GM23248 (cell line): ENCODE results near the gene ZDHHC1. TPM values are rescaled to one million over a fixed set of nuclear protein-coding genes. Genes with fewer than 3 reads are reported as not detected.

ENCODE experiments used
- DNase-seq: peaks from one replicate; pipeline ENCODE4 v3.0.0-alpha.2; 2015
- H2AFZ ChIP-seq: fragments of 200-600 bp; sonication (generic); 2 replicates; pipeline ENCODE4 v1.6.1; 2016; ENCODE audit warnings: antibody characterized with exemption
- H3F3A ChIP-seq: fragments of 200-600 bp; sonication (generic); 2 replicates; pipeline ENCODE4 v1.6.1; 2016; ENCODE audit warnings: mild to moderate bottlenecking, antibody characterized with exemption, mixed run types; ENCODE audit not compliant: insufficient read depth
- H3K27ac ChIP-seq: fragments of 200-600 bp; sonication (generic); 2 replicates; pipeline ENCODE4 v1.5.1; 2016; ENCODE audit warnings: mild to moderate bottlenecking
- H3K27me3 ChIP-seq: fragments of 200-600 bp; sonication (generic); replicated peaks from 2 replicates; pipeline ENCODE4 v1.6.1; 2016; ENCODE audit warnings: mild to moderate bottlenecking; ENCODE audit not compliant: insufficient read depth
- H3K36me3 ChIP-seq: fragments of 200-600 bp; sonication (generic); 2 replicates; pipeline ENCODE4 v1.6.1; 2016; ENCODE audit warnings: low read depth, mild to moderate bottlenecking
- H3K4me1 ChIP-seq: fragments of 200-600 bp; sonication (generic); 2 replicates; pipeline ENCODE4 v1.6.1; 2016; ENCODE audit warnings: mild to moderate bottlenecking; ENCODE audit not compliant: insufficient read depth
- H3K4me2 ChIP-seq: fragments of 200-600 bp; sonication (generic); one replicate; pipeline ENCODE4 v1.6.1; 2016; ENCODE audit warnings: mild to moderate bottlenecking; ENCODE audit not compliant: unreplicated experiment
- H3K4me3 ChIP-seq: fragments of 200-600 bp; sonication (generic); 2 replicates; pipeline ENCODE4 v1.5.1; 2016; ENCODE audit warnings: mild to moderate bottlenecking
- H3K79me2 ChIP-seq: fragments of 200-600 bp; sonication (generic); 2 replicates; pipeline ENCODE4 v1.6.1; 2016; ENCODE audit warnings: mild to moderate bottlenecking; ENCODE audit not compliant: insufficient read depth
- H3K9ac ChIP-seq: fragments of 200-600 bp; sonication (generic); 2 replicates; pipeline ENCODE4 v1.6.1; 2016; ENCODE audit warnings: mild to moderate bottlenecking
- H3K9me2 ChIP-seq: fragments of 200-600 bp; sonication (generic); 2 replicates; pipeline ENCODE4 v1.6.1; 2016; ENCODE audit warnings: mixed run types, mild to moderate bottlenecking, moderate library complexity; ENCODE audit not compliant: insufficient read depth
- H3K9me3 ChIP-seq: fragments of 200-600 bp; sonication (generic); one replicate; pipeline ENCODE4 v1.6.1; 2017; ENCODE audit warnings: low read depth
- H4K20me1 ChIP-seq: fragments of 200-600 bp; sonication (generic); 2 replicates; pipeline ENCODE4 v1.6.0; 2016; ENCODE audit not compliant: insufficient read depth
- EZH2 ChIP-seq: fragments of 200-600 bp; sonication (generic); IDR thresholded peaks from 2 replicates; pipeline ENCODE4 v1.6.1; 2018; ENCODE audit warnings: antibody characterized with exemption, mild to moderate bottlenecking; ENCODE audit not compliant: insufficient read depth, poor library complexity, severe bottlenecking
- EZH2phosphoT487 ChIP-seq: fragments of 200-600 bp; sonication (generic); IDR thresholded peaks from 2 replicates; pipeline ENCODE4 v1.6.1; 2018; ENCODE audit warnings: antibody characterized with exemption, moderate library complexity, mild to moderate bottlenecking, low read depth; ENCODE audit not compliant: insufficient read depth
- WGBS, 2 experiments: methylation state at CpG; one replicate each; pipeline ENCODE4 v1.1.6; 2015 to 2017; ENCODE audit warnings: low lambda C conversion rate in 2 of 2, low coverage in 1 of 2; ENCODE audit errors: missing lambda C conversion rate in 2 of 2; 5-methylcytosine and 5-hydroxymethylcytosine counted together
- in situ Hi-C: fragments of 300-500 bp; cut with MboI; formaldehyde crosslinking; loops from 2 replicates; pipeline ENCODE4 v1.15.0; 2020
- polyA plus RNA-seq: library from polyadenylated mRNA; unstranded; fragments of >200 nt; fragmentation: Nextera tagmentation; extraction: Ambion mirVana; gene quantifications from 2 replicates; pipeline ENCODE4 v1.2.1, GENCODE V29; 2016
- total RNA-seq: library from RNA; depleted of rRNA; stranded (reverse); fragments of >200 nt; shearing (Covaris generic); gene quantifications from 2 replicates; pipeline ENCODE4 v1.2.3, GENCODE V29; 2014

The ZDHHC1 gene
- total and polyA plus RNA-seq, 2 experiments from 2014 or later, result 9.2 to 10.9 TPM

GRCh38 chr16:67451061-67451703, 34.9 kb upstream of the ZDHHC1 start:
- Histone ChIP-seq H3K4me3 (no peak overlapping the region), H3K9me3 (no peaks in the 10 kb centered on the region), H3K4me2 (no peak overlapping the region), H3K79me2 (peaks cover 90% of the 10 kb centered on the region), H3K27me3 (no peaks in the 10 kb centered on the region), H3K4me1 (peaks cover 7% of the 10 kb centered on the region; the same call in 1 of the 2 replicates), H3K9ac (no peak overlapping the region), H3K27ac (no peak overlapping the region), H3K36me3 (no peaks in the 10 kb centered on the region), H3K9me2 (no peaks in the 10 kb centered on the region), H3F3A (peaks cover 9% of the 10 kb centered on the region), H4K20me1 (peaks cover 4% of the 10 kb centered on the region), H2AFZ (no peak overlapping the region)
- TF ChIP-seq EZH2 (no peak), EZH2phosphoT487 (no peak)
- in situ Hi-C loops, result no loop called here
- no peak for DNase-seq
- 52 to 68% methylated on average over 9 to 12 of the region's 12 CpGs for WGBS, 2 experiments

GRCh38 chr16:67449739-67450138, 33.5 kb upstream of the ZDHHC1 start:
- H4K20me1 ChIP-seq, result no peaks in the 10 kb centered on the region; the same call in 1 of the 2 replicates
- H3K79me2 ChIP-seq, result peaks cover 77% of the 10 kb centered on the region
- H3K9ac ChIP-seq, result no peak overlapping the region

GRCh38 chr16:67449336-67449735, 33.1 kb upstream of the ZDHHC1 start:
- no peaks in the 10 kb centered on the region for H3K9me2 ChIP-seq
- no peaks in the 10 kb centered on the region for H3K9me3 ChIP-seq
- no peaks in the 10 kb centered on the region for H3F3A ChIP-seq
- H4K20me1 ChIP-seq, result no peaks in the 10 kb centered on the region; the same call in 1 of the 2 replicates
- WGBS, 2 experiments, result 52% methylated on average over 2 of the region's 2 CpGs
- H3K4me1 ChIP-seq, result peaks cover 8% of the 10 kb centered on the region
- no peaks in the 10 kb centered on the region for H3K36me3 ChIP-seq
- TF ChIP-seq EZH2phosphoT487 (no peak), EZH2 (no peak)
- in situ Hi-C loops, result no loop called here
- no peak overlapping the region for H3K9ac ChIP-seq
- H2AFZ ChIP-seq, result no peak overlapping the region
- no peak for DNase-seq
- no peaks in the 10 kb centered on the region for H3K27me3 ChIP-seq
- H3K4me2 ChIP-seq, result no peak overlapping the region
- no peak overlapping the region for H3K27ac ChIP-seq
- peaks cover 73% of the 10 kb centered on the region for H3K79me2 ChIP-seq
- no peak overlapping the region for H3K4me3 ChIP-seq

More at GRCh38 chr16:67449739-67450138, 33.5 kb upstream of the ZDHHC1 start:
- Histone ChIP-seq H3K36me3 (no peaks in the 10 kb centered on the region), H2AFZ (no peak overlapping the region), H3K27ac (no peak overlapping the region), H3K9me2 (no peaks in the 10 kb centered on the region), H3K4me2 (no peak overlapping the region), H3K4me3 (no peak overlapping the region), H3F3A (no peaks in the 10 kb centered on the region), H3K4me1 (peaks cover 7% of the 10 kb centered on the region), H3K27me3 (no peaks in the 10 kb centered on the region), H3K9me3 (no peaks in the 10 kb centered on the region)
- no peak for DNase-seq
- in situ Hi-C loops, result no loop called here
- TF ChIP-seq EZH2 (no peak), EZH2phosphoT487 (no peak)
- 68 to 73% methylated on average over 3 of the region's 3 CpGs for WGBS, 2 experiments

DNA sequence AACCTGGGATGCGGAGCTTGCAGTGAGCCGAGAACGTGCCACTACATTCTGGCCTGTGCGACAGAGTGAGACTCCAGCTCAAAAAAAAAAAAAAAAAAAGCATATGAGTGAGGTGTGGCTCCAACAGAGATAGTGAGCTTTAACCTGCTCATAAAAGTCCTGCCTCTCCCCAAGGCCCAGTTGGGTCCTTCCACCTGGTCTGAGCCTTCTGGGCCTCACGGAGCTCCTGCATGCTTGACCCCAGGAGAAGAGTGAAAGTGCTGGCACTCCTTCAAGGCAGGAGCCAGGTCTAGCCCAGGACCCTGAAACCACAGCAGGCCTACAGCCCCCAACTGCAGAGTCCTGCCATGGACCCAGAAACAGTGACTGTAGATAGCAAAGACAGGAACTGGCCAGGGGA, 32.3 kb upstream of the ZDHHC1 start:
- H3K9me3 ChIP-seq, result no peaks in the 10 kb centered on the region
- no peak overlapping the region for H3K4me3 ChIP-seq
- 97 to 99% methylated on average over 5 of the region's 5 CpGs for WGBS, 2 experiments
- H3K4me1 ChIP-seq, result peaks cover 12% of the 10 kb centered on the region
- H3K79me2 ChIP-seq, result peaks cover 66% of the 10 kb centered on the region
- no peak for DNase-seq
- no peak overlapping the region for H3K4me2 ChIP-seq
- no peaks in the 10 kb centered on the region for H3F3A ChIP-seq
- no peaks in the 10 kb centered on the region for H3K27me3 ChIP-seq
- H2AFZ ChIP-seq, result no peak overlapping the region
- no peaks in the 10 kb centered on the region for H4K20me1 ChIP-seq
- TF ChIP-seq EZH2 (no peak), EZH2phosphoT487 (no peak)
- no peaks in the 10 kb centered on the region for H3K36me3 ChIP-seq
- H3K9ac ChIP-seq, result no peak overlapping the region
- no peak overlapping the region for H3K27ac ChIP-seq
- in situ Hi-C loops, result no loop called here
- no peaks in the 10 kb centered on the region for H3K9me2 ChIP-seq
